Muscle of back (tissue), 13 donors: ENCODE data around the gene TFIP11. TPM values are rescaled to one million over a fixed set of nuclear protein-coding genes. Genes with fewer than 3 reads are reported as not detected.

ENCODE experiments used
- DNase-seq, 3 donors: peaks; one replicate each; pipeline versions ENCODE4 v3.0.0 to v3.0.0-alpha.2; 2013
- long read RNA-seq, 9 donors: transcript quantifications; one replicate each; lab custom pipeline, GENCODE V29; 2026
- polyA plus RNA-seq, 10 donors: library from polyadenylated mRNA; unstranded; fragments of 120-200 nt; gene quantifications; one replicate each; pipeline ENCODE4 v1.2.1, GENCODE V29; 2013; ENCODE audit not compliant: insufficient read length in 10 of 10

The TFIP11 gene
- polyA plus RNA-seq = 10 to 100 TPM; 20.7 to 26.3 (median 21.3) TPM
- long read RNA-seq, donor 1, partial matches to known transcripts = 5 of 14 reads
- long read RNA-seq, donor 1, other reads (novel, unspliced or antisense) = 5 of 14 reads
- long read RNA-seq, donor 2, partial matches to known transcripts = 0 of 5 reads
- long read RNA-seq, donor 2, other reads (novel, unspliced or antisense) = 0 of 5 reads
- long read RNA-seq, donor 3 = 0 reads
- long read RNA-seq, donor 4, partial matches to known transcripts = 7 of 10 reads
- long read RNA-seq, donor 4, other reads (novel, unspliced or antisense) = 0 of 10 reads
- long read RNA-seq, donor 5, partial matches to known transcripts = 0 of 4 reads
- long read RNA-seq, donor 5, other reads (novel, unspliced or antisense) = 0 of 4 reads
- long read RNA-seq, donor 6, transcript TFIP11-204 (15 exons, 3,586 nt) = major isoform, 5 of 22 reads
- long read RNA-seq, donor 6, partial matches to known transcripts = 6 of 22 reads
- long read RNA-seq, donor 6, other reads (novel, unspliced or antisense) = 10 of 22 reads
- long read RNA-seq, donor 7, partial matches to known transcripts = 0 of 2 reads
- long read RNA-seq, donor 7, other reads (novel, unspliced or antisense) = 0 of 2 reads
- long read RNA-seq, donor 8, partial matches to known transcripts = 13 of 17 reads
- long read RNA-seq, donor 8, other reads (novel, unspliced or antisense) = 0 of 17 reads
- long read RNA-seq, donor 9 = 0 reads

GRCh38 chr22:26512149-26512793, at the start of gene TFIP11:
TFIP11 (minus strand) TSS chr22:26512473; CDS start chr22:26510272, 2,201 bp downstream.
- peak; percentile 90 to 98 (median 96) for DNase-seq

GRCh38 chr22:26561756-26562417, 49.6 kb upstream of the TFIP11 start:
- no peak for DNase-seq

GRCh38 chr22:26559961-26560575, 47.8 kb upstream of the TFIP11 start:
- no peak for DNase-seq

- no peak for DNase-seq
Measured at GRCh38 chr22:26558248-26558895, 46.1 kb upstream of the TFIP11 start.

GRCh38 chr22:26556904-26557303, 44.6 kb upstream of the TFIP11 start:
- no peak for DNase-seq

- no peak for DNase-seq
Measured at GRCh38 chr22:26555478-26555877, 43.2 kb upstream of the TFIP11 start.

- DNase-seq = no peak
Measured at GRCh38 chr22:26554956-26555355, 42.7 kb upstream of the TFIP11 start.

- peak in 1 of 3 donors; percentile 73 for DNase-seq
Measured at GRCh38 chr22:26553056-26553752, 40.9 kb upstream of the TFIP11 start.

- no peak for DNase-seq
Measured at GRCh38 chr22:26552466-26552865, 40.2 kb upstream of the TFIP11 start.

GRCh38 chr22:26551568-26551967, 39.3 kb upstream of the TFIP11 start:
- no peak for DNase-seq

GRCh38 chr22:26550498-26551033, 38.3 kb upstream of the TFIP11 start:
- DNase-seq = peak in 2 of 3 donors; percentile 13 to 53

GRCh38 chr22:26549902-26550497, 37.7 kb upstream of the TFIP11 start:
- DNase-seq = no peak

- no peak for DNase-seq
Measured at GRCh38 chr22:26548984-26549383, 36.7 kb upstream of the TFIP11 start.

- DNase-seq = no peak
Measured at GRCh38 chr22:26548303-26548702, 36.0 kb upstream of the TFIP11 start.

- DNase-seq = no peak
Measured at GRCh38 chr22:26547837-26548236, 35.6 kb upstream of the TFIP11 start.

- DNase-seq = no peak
Measured at GRCh38 chr22:26547426-26547825, 35.2 kb upstream of the TFIP11 start.

GRCh38 chr22:26546282-26546681, 34.0 kb upstream of the TFIP11 start:
- DNase-seq = no peak

GRCh38 chr22:26545827-26546226, 33.6 kb upstream of the TFIP11 start:
- DNase-seq = no peak

GRCh38 chr22:26545385-26545784, 33.1 kb upstream of the TFIP11 start:
- no peak for DNase-seq

GRCh38 chr22:26544489-26544888, 32.2 kb upstream of the TFIP11 start:
- no peak for DNase-seq
